ENCODE measurements around the gene MYDGF. TPM values are rescaled to one million over a fixed set of nuclear protein-coding genes. Genes with fewer than 3 reads are reported as not detected.

The MYDGF gene
- total and polyA plus RNA-seq, 9 of the 15 experiments (the other 6 are each of a cell fraction or from before 2014, with no cell fraction given) = 4.2 to 141 (median 82.1) TPM

GRCh38 chr19:4654437-4655361 is 15.4 kb downstream of the MYDGF start (continued):
- TF ChIP-seq, protein P1, sequence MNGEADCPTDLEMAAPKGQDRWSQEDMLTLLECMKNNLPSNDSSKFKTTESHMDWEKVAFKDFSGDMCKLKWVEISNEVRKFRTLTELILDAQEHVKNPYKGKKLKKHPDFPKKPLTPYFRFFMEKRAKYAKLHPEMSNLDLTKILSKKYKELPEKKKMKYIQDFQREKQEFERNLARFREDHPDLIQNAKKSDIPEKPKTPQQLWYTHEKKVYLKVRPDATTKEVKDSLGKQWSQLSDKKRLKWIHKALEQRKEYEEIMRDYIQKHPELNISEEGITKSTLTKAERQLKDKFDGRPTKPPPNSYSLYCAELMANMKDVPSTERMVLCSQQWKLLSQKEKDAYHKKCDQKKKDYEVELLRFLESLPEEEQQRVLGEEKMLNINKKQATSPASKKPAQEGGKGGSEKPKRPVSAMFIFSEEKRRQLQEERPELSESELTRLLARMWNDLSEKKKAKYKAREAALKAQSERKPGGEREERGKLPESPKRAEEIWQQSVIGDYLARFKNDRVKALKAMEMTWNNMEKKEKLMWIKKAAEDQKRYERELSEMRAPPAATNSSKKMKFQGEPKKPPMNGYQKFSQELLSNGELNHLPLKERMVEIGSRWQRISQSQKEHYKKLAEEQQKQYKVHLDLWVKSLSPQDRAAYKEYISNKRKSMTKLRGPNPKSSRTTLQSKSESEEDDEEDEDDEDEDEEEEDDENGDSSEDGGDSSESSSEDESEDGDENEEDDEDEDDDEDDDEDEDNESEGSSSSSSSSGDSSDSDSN (IDR thresholded peaks at IDR 0.05; ENCODE audit: borderline replicate concordance in 1 of 2, low read depth in 2 of 2, low read length in 2 of 2) = no peak
- no peak for TF ChIP-seq GABPA (tag; conservative IDR thresholded peaks at IDR 0.05; ENCODE audit: low read depth)
- TF ChIP-seq ATF7 (IDR thresholded peaks at IDR 0.05) = no peak
- no peak for TF ChIP-seq MECOM (CRISPR knock-in tag; IDR thresholded peaks at IDR 0.05)
- TF ChIP-seq HDAC2 (IDR thresholded peaks at IDR 0.05) = no peak
- no peak for TF ChIP-seq FOXP1 (CRISPR knock-in tag; IDR thresholded peaks at IDR 0.05)
- TF ChIP-seq CTBP1 (IDR thresholded peaks at IDR 0.05; ENCODE audit: borderline replicate concordance) = peak; percentile 27; the same call in 1 of the 2 replicates
- TF ChIP-seq BMI1 (IDR thresholded peaks at IDR 0.05; ENCODE audit: low read length) = no peak
- TF ChIP-seq ZNF354B (CRISPR knock-in tag; IDR thresholded peaks at IDR 0.05) = no peak
- TF ChIP-seq SPI1 (IDR thresholded peaks at IDR 0.05; ENCODE audit: borderline replicate concordance, low read depth, low read length) = no peak
- peak; percentile 52; the same call in 1 of the 2 replicates for TF ChIP-seq MEF2A (IDR thresholded peaks at IDR 0.05; ENCODE audit: control insufficient read depth, low read depth, low read length)
- TF ChIP-seq, protein P2, sequence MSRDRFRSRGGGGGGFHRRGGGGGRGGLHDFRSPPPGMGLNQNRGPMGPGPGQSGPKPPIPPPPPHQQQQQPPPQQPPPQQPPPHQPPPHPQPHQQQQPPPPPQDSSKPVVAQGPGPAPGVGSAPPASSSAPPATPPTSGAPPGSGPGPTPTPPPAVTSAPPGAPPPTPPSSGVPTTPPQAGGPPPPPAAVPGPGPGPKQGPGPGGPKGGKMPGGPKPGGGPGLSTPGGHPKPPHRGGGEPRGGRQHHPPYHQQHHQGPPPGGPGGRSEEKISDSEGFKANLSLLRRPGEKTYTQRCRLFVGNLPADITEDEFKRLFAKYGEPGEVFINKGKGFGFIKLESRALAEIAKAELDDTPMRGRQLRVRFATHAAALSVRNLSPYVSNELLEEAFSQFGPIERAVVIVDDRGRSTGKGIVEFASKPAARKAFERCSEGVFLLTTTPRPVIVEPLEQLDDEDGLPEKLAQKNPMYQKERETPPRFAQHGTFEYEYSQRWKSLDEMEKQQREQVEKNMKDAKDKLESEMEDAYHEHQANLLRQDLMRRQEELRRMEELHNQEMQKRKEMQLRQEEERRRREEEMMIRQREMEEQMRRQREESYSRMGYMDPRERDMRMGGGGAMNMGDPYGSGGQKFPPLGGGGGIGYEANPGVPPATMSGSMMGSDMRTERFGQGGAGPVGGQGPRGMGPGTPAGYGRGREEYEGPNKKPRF (IDR thresholded peaks at IDR 0.05; ENCODE audit: low read depth, low read length) = no peak
- no peak for TF ChIP-seq ZNF449 (CRISPR knock-in tag; IDR thresholded peaks at IDR 0.05)
- no peak for TF ChIP-seq ZNF24 (IDR thresholded peaks at IDR 0.05)

Measured in K562 (cell line).